ACC112 (cell line): ENCODE results near the gene PCDH12.

Experiments used
- H2AFZ ChIP-seq: fragments of 200-600 bp; sonication (generic); one replicate; pipeline ENCODE4 v1.6.0; 2017; ENCODE audit warnings: antibody characterized with exemption, low read length; ENCODE audit not compliant: unreplicated experiment
- H3K27ac ChIP-seq: fragments of 200-600 bp; sonication (generic); 2 replicates; pipeline ENCODE4 v1.5.1; 2014; ENCODE audit warnings: low read depth, mild to moderate bottlenecking, antibody characterized with exemption, low read length, moderate library complexity
- H3K27me3 ChIP-seq: fragments of 200-600 bp; sonication (generic); 2 replicates; pipeline ENCODE4 v1.6.1; 2014; ENCODE audit warnings: mild to moderate bottlenecking, antibody characterized with exemption, low read length, moderate library complexity, mixed read lengths; ENCODE audit not compliant: insufficient read depth
- H3K36me3 ChIP-seq: fragments of 200-600 bp; sonication (generic); 2 replicates; pipeline ENCODE4 v1.6.1; 2016; ENCODE audit warnings: mild to moderate bottlenecking, antibody characterized with exemption, low read length, moderate library complexity, mixed read lengths; ENCODE audit not compliant: insufficient read depth
- H3K4me1 ChIP-seq: fragments of 200-600 bp; sonication (generic); one replicate; pipeline ENCODE4 v1.6.1; 2016; ENCODE audit warnings: low read length, mixed read lengths; ENCODE audit not compliant: insufficient read depth, unreplicated experiment, control insufficient read depth
- H3K4me3 ChIP-seq: fragments of 200-600 bp; sonication (generic); 2 replicates; pipeline ENCODE4 v1.5.1; 2014; ENCODE audit warnings: mild to moderate bottlenecking, low read depth, low read length
- H3K79me2 ChIP-seq: fragments of 200-600 bp; sonication (generic); one replicate; pipeline ENCODE4 v1.6.0; 2016; ENCODE audit warnings: low read length; ENCODE audit not compliant: control insufficient read depth, unreplicated experiment, insufficient read depth

The PCDH12 gene

GRCh38 chr5:141989720-141990119 is 31.7 kb upstream of the PCDH12 start:
- Histone ChIP-seq H3K36me3 (peaks cover 11% of the 10 kb centered on the region; the same call in 1 of the 2 replicates), H3K4me3 (no peak overlapping the region), H3K27me3 (no peaks in the 10 kb centered on the region), H2AFZ (no peak overlapping the region), H3K27ac (no peak overlapping the region), H3K4me1 (no peaks in the 10 kb centered on the region), H3K79me2 (no peaks in the 10 kb centered on the region)

GRCh38 chr5:141986072-141986471 is 28.1 kb upstream of the PCDH12 start:
- H3K4me1 ChIP-seq, result no peaks in the 10 kb centered on the region
- peaks cover 31% of the 10 kb centered on the region for H3K36me3 ChIP-seq
- H3K27ac ChIP-seq, result no peak overlapping the region
- no peak overlapping the region for H2AFZ ChIP-seq
- no peak overlapping the region for H3K4me3 ChIP-seq
- no peaks in the 10 kb centered on the region for H3K27me3 ChIP-seq
- H3K79me2 ChIP-seq, result no peaks in the 10 kb centered on the region

- Histone ChIP-seq H3K27me3 (no peaks in the 10 kb centered on the region), H3K4me3 (no peak overlapping the region), H3K79me2 (no peaks in the 10 kb centered on the region), H3K36me3 (peaks cover 48% of the 10 kb centered on the region), H2AFZ (no peak overlapping the region), H3K4me1 (no peaks in the 10 kb centered on the region), H3K27ac (no peak overlapping the region)
Measured at GRCh38 chr5:141982626-141983025, 24.6 kb upstream of the PCDH12 start.

- H3K27ac ChIP-seq, result no peak overlapping the region
- no peaks in the 10 kb centered on the region for H3K27me3 ChIP-seq
- H3K4me3 ChIP-seq, result no peak overlapping the region
- no peak overlapping the region for H2AFZ ChIP-seq
- peaks cover 17% of the 10 kb centered on the region for H3K79me2 ChIP-seq
- H3K36me3 ChIP-seq, result peaks cover 48% of the 10 kb centered on the region
- peaks cover 16% of the 10 kb centered on the region for H3K4me1 ChIP-seq
Measured at GRCh38 chr5:141978389-141978788, 20.4 kb upstream of the PCDH12 start.

GRCh38 chr5:141976176-141976575 is 18.2 kb upstream of the PCDH12 start:
- no peak overlapping the region for H3K27ac ChIP-seq
- H3K4me3 ChIP-seq, result no peak overlapping the region
- H2AFZ ChIP-seq, result no peak overlapping the region
- H3K79me2 ChIP-seq, result peaks cover 23% of the 10 kb centered on the region
- peaks cover 17% of the 10 kb centered on the region for H3K4me1 ChIP-seq
- H3K36me3 ChIP-seq, result peaks cover 32% of the 10 kb centered on the region
- H3K27me3 ChIP-seq, result no peaks in the 10 kb centered on the region

- Histone ChIP-seq H3K4me1 (peaks cover 27% of the 10 kb centered on the region), H3K27ac (peak overlapping the region; percentile 76), H3K4me3 (peak overlapping the region; percentile 39; the same call in 1 of the 2 replicates), H3K27me3 (no peaks in the 10 kb centered on the region), H2AFZ (no peak overlapping the region), H3K79me2 (peaks cover 41% of the 10 kb centered on the region), H3K36me3 (peaks cover 22% of the 10 kb centered on the region)
Measured at GRCh38 chr5:141973871-141974595, 16.0 kb upstream of the PCDH12 start.

GRCh38 chr5:141969783-141970771 is 12.1 kb upstream of the PCDH12 start:
- Histone ChIP-seq H3K27me3 (no peaks in the 10 kb centered on the region), H3K4me3 (peak overlapping the region; percentile 93), H2AFZ (peak overlapping the region; percentile 89), H3K27ac (peak overlapping the region; percentile 86), H3K79me2 (peaks cover 31% of the 10 kb centered on the region), H3K4me1 (peaks cover 30% of the 10 kb centered on the region), H3K36me3 (peaks cover 10% of the 10 kb centered on the region; the same call in 1 of the 2 replicates)

GRCh38 chr5:141968914-141969608 is 11.1 kb upstream of the PCDH12 start, which contains the start of gene RNF14:
Gene RNF14 (plus strand): TSS chr5:141969105. CDS start chr5:141973589, 4,484 bp downstream.
- peak within 1 kb of the TSS; percentile 93 for H3K4me3 ChIP-seq
- H3K79me2 ChIP-seq, result peaks cover 24% of the 10 kb centered on the region
- peak within 1 kb of the TSS; percentile 100 for H2AFZ ChIP-seq
- no peaks in the 10 kb centered on the region for H3K27me3 ChIP-seq
- H3K4me1 ChIP-seq, result peaks cover 21% of the 10 kb centered on the region
- peak within 1 kb of the TSS; percentile 86 for H3K27ac ChIP-seq
- H3K36me3 ChIP-seq, result peaks cover under 1% of the 10 kb centered on the region; the same call in 1 of the 2 replicates

- H2AFZ ChIP-seq, result no peak overlapping the region
- H3K27ac ChIP-seq, result no peak overlapping the region
- peaks cover 13% of the 10 kb centered on the region for H3K4me1 ChIP-seq
- H3K4me3 ChIP-seq, result no peak overlapping the region
- no peaks in the 10 kb centered on the region for H3K36me3 ChIP-seq
- H3K27me3 ChIP-seq, result no peaks in the 10 kb centered on the region
- H3K79me2 ChIP-seq, result peaks cover 20% of the 10 kb centered on the region
Measured at GRCh38 chr5:141966963-141967333, 8.9 kb upstream of the PCDH12 start.

GRCh38 chr5:141966275-141966962 is 8.4 kb upstream of the PCDH12 start:
- Histone ChIP-seq H3K4me3 (no peak overlapping the region), H3K27ac (no peak overlapping the region), H3K36me3 (no peaks in the 10 kb centered on the region), H3K4me1 (peaks cover 13% of the 10 kb centered on the region), H3K79me2 (peaks cover 20% of the 10 kb centered on the region), H3K27me3 (no peaks in the 10 kb centered on the region), H2AFZ (no peak overlapping the region)
